DOHH2 (cell line): ENCODE data around the gene CXCL16.

Experiments
- EZH2phosphoT487 ChIP-seq: fragments of 200-600 bp; sonication (generic); IDR thresholded peaks from 2 replicates; pipeline ENCODE4 v1.6.1; 2017; ENCODE audit warnings: borderline replicate concordance, mild to moderate bottlenecking, antibody characterized with exemption, low read length, moderate library complexity, mixed read lengths
- TF ChIP-seq, protein P1 (sequence below): fragments of 200-600 bp; sonication (generic); IDR thresholded peaks from one replicate; pipeline ENCODE4 v1.5.1; 2014; ENCODE audit warnings: antibody characterized with exemption, mild to moderate bottlenecking, low read depth, low read length; ENCODE audit not compliant: poor library complexity, severe bottlenecking

DNA sequence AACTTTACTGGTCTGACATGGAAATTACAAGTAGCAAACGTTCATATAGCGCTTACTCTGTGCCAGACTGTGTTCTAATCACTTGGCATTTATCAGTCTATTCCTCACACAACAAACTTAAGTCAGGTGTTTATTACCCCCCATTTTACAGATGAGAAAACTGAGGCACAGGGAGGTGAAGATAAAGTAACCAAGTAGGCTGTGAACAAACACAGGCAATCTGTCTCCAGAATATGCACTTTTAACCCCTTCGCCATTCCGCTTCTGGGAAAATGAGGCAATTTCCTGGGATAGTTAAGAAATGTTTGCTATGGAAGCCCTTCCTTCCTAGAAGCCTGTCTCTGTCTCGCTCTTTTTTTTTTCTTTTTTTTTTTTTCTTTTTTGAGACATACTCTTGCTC lies 12.2 kb upstream of the CXCL16 start:
- TF ChIP-seq, protein P1, sequence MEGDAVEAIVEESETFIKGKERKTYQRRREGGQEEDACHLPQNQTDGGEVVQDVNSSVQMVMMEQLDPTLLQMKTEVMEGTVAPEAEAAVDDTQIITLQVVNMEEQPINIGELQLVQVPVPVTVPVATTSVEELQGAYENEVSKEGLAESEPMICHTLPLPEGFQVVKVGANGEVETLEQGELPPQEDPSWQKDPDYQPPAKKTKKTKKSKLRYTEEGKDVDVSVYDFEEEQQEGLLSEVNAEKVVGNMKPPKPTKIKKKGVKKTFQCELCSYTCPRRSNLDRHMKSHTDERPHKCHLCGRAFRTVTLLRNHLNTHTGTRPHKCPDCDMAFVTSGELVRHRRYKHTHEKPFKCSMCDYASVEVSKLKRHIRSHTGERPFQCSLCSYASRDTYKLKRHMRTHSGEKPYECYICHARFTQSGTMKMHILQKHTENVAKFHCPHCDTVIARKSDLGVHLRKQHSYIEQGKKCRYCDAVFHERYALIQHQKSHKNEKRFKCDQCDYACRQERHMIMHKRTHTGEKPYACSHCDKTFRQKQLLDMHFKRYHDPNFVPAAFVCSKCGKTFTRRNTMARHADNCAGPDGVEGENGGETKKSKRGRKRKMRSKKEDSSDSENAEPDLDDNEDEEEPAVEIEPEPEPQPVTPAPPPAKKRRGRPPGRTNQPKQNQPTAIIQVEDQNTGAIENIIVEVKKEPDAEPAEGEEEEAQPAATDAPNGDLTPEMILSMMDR: no peak
- no peak for TF ChIP-seq EZH2phosphoT487
